NCI-H146 treated with DMSO at 0.1 percent for 48 hours (cell line): ENCODE data around the gene SPACDR.
"Not testable (repeated sequence)": the region's sequence is repeated elsewhere in the genome, so short reads cannot be mapped to it uniquely, and the experiment has no call there.

Experiments
- DNase-seq: peaks from one replicate; lab custom pipeline; 2025; ENCODE audit not compliant: unreplicated experiment; lab: John Stamatoyannopoulos, UW

Gene SPACDR

GRCh38 chr7:100466653-100467605, 2.9 kb upstream of the SPACDR start:
- DNase-seq, result no peak

DNA sequence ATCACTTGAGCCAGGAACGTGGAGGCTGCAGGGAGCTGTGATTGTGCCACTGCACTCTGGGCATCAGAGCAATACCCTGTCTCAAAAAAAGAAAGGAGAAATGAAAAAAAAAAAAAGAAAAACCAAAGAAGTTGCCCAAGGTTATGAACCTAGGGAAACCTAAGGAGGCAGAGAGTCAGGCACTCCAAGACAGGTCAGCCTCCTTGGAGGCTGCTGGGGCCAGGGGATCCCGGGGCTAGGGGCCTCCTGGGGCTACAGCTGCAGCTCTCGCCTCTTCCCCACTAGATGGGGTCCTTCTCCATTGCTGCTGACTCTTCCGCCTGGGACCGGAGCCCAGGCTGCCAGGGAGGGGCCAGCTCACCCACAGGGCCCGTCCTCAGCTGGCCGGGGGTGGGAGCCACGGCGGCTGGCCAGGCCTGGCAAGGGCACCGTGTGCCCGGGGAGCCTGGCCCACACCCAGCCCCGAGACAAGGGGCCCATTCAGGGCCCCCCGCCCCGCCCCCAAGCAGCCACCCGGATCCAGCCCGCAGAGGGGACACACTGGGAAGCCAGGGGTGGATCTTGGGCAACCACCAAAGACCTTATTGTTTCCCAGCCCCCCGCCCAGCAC, 1.7 kb upstream of the SPACDR start:
- DNase-seq, result no peak

- no peak for DNase-seq
Measured at GRCh38 chr7:100465299-100465698, 1.2 kb upstream of the SPACDR start.

GRCh38 chr7:100464791-100465190, 731 bp upstream of the SPACDR start:
- DNase-seq, result no peak

DNA sequence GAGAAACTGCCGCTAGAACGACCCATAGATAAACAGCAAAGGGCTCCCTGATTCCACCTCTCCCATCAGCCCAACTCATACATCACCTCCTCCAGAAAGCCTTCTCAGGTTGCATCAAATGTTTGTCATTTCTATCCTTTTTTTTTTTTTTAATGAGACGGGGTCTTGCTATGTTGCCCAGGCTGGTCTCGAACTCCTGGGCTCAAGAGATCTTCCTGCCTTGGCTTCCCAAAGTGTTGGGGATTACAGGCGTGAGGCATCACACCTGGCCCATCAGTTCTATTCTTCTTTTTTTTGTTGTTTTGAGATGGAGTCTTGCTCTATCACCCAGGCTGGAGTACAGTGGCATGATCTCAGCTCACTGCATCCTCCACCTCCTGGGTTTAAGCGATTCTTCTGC, 7.0 kb downstream of the SPACDR start:
- DNase-seq, result no peak

DNA sequence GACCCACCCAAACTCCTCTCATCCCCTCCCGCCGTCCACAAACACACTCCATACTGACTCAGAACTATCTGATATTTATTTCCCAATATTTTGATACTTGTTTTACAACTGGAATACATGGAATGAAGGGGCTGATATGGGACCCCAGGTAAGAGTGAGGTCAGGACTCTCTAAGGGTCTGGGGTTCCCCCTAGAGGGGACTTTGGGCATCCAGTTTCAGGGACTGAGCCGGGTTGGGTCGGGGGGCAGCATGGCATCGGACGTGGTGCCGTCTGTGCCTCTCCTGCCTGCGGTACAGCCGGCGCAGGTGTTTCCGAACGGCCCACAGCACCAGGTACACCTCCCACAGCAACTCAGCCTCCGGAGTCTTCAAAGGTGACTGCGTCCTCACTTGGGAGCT, 7.5 kb downstream of the SPACDR start:
- DNase-seq, result no peak

- no peak for DNase-seq
Measured at GRCh38 chr7:100455206-100455605, 8.9 kb downstream of the SPACDR start.

DNA sequence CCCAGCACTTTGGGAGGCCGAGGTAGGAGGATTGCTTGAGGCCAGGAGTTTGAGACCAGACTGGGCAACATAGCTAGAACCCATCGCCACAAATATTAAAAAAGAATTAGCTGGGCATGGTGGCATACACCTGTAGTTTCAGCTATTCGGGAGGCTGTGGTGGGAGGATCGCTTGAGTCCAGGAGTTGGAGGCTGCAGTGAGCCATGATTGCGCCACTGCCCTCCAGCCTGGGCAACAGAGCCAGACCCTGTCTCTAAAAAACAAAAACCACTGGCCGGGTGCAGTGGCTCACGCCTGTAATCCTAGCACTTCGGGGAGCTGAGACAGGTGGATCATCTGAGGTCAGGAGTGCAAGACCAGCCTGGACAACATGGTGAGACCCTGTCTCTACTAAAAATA, 10.2 kb downstream of the SPACDR start:
- not testable (repeated sequence) for DNase-seq

DNA sequence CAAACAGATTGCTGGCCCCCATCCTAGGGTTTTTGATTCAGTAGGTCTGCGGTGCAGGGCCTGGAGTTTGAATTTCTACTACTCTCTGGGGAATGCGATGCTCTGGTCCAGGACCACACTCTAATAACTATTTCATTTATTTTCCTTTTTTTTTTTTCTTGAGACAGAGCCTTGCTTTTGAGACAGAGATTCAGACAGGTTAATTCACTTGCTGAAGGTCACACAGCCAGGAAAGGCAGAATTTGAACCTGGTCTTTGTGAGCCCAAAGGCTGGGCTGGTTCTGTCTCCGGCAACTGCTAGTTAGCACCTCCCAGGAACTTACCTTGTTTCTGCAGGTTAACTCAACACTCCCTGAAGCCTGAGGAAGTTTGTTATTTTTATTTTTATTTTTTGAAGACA, 11.5 kb downstream of the SPACDR start:
- no peak for DNase-seq

DNA sequence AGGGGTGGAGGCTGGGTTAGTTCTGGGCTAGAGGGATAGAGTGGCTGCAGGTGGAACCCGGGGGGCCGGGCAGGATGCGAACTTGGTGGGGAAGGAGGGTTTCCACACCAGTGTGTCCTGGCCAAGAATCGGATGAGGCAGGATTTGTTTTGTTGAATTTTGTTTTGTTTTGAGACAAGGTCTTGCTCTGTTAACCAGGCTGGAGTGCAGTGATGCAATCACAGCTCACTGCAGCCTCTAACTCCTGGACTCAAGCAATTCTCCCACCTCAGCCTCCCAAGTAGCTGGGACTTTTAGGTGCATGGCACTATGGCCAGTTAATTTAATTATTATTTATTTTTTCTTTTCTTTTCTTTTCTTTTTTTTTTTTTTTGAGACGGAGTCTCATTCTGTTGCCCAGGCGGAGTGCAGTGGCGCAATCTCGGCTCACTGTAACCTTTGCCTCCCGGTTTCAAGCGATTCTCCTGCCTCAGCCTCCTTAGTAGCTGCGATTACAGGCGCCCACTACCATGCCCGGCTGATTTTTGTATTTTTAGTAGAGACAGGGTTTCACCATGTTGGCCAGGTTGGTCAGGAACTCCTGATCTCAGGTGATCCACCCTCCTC, 14.8 kb downstream of the SPACDR start:
- no peak for DNase-seq

DNA sequence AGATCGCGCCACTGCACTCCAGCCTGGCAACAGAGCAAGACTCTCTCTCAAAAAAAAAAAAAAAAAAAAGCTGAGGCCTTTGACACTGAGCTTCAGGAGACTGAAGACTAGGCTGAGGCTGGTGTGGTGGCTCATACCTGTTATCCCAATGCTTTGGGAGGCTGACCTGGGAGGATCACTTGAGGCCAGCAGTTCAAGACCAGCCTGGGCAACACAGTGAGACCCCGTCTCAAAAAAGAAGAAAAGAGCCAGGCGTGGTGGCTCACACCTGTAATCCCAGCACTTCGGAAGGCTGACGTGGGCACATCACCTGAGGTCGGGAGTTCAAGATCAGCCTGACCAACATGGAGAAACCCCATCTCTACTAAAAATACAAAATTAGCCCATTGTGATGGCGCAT, 16.7 kb downstream of the SPACDR start:
- not testable (repeated sequence) for DNase-seq

- DNase-seq, result no peak
Measured at GRCh38 chr7:100446040-100446439, 18.0 kb downstream of the SPACDR start.

DNA sequence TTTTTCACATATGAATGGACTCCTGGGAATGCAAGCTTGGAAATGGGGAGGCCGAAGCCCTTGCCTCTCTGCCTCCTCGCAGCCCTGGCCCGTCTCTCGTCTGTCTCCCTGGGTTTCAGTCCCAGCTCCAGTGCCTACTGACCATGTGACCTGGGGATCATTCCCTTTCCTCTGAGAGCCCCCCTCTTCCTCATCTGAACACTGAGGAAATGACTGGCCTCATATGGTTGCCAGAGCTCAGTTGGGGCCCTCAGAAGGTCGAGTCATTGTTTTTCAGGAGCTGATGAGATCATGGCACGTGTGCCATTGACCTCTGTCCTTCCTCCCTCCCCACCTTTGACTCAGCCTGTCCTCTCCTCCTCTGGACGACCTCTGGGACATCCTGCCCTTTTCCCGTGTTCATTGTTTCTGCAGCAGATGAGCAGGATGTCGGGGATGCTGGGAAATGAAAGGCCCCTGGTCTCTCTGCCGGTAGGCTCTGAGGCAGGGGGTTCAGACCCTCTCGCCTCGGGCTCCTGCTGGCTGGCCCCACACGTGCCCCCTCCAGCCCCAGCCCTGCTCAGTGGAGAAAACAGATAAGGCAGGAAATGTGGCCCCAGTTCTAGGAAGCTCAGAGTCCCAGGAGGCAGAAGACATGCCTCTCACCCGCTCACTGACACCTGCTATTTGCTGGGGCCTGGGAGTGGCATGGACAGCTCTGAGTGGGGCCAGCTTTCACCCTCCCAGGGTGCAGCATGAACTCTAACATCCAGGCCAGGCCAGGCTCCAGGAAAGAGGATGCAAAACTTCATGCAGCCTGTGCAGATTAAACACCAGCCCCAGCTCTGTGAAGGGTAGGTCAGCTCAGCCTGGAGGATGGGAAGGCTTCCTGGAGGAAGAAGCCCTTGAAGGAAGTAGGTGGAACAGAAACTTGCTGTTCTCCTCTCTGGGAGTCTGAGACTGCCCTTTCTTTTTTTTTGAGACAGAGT, 19.5 kb downstream of the SPACDR start:
- no peak for DNase-seq

DNA sequence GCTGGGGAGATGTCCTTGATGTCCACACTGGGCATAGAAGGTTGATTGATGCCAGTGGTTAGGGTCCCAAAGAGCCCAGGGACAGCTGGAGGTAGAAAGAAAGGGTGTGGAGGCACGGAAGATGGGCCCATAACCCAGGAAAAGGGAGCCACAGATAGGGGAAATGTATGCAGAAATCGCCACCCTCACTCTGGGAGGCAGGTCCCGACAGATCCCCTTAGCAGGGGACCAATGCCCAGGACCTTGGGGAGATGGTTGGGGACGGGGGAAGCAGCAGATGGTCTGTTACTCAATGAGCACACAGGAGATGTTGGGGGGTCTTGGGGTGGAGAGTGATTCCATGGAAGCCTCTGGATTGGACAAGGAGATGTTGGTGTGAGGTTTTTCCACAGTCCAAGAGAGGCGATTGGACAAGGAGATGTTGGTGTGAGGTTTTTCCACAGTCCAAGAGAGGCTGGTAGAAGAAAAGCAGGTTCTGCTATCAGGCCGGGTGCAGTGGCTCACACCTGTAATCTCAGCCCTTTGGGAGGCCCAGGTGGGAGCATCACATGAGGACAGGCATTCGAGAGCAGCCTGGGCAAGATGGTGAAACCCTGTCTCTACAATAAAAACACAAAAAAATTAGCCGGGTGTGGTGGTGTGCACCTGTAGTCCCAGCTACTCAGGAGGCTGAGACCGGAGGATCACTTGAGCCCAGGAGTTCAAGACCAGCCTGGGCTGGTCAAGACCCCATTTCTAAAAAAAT, 20.8 kb downstream of the SPACDR start:
- no peak for DNase-seq

GRCh38 chr7:100441641-100442535, 22.2 kb downstream of the SPACDR start:
- DNase-seq, result no peak

GRCh38 chr7:100439244-100439643, 24.8 kb downstream of the SPACDR start:
- DNase-seq, result not testable (repeated sequence)

GRCh38 chr7:100438731-100439130, 25.3 kb downstream of the SPACDR start:
- not testable (repeated sequence) for DNase-seq

- DNase-seq, result no peak
Measured at GRCh38 chr7:100438172-100438571, 25.9 kb downstream of the SPACDR start.
